ENCODE measurements around the gene PERP.
A peak's percentile ranks its signal among the peaks of the same experiment; 100 is the strongest.
"Not testable (repeated sequence)": the region's sequence is repeated elsewhere in the genome, so short reads cannot be mapped to it uniquely, and the experiment has no call there.

PERP gene

GRCh38 chr6:138104618-138105213 is 2.5 kb downstream of the PERP start:
- DNase-seq, result peak; percentile 6

DNA sequence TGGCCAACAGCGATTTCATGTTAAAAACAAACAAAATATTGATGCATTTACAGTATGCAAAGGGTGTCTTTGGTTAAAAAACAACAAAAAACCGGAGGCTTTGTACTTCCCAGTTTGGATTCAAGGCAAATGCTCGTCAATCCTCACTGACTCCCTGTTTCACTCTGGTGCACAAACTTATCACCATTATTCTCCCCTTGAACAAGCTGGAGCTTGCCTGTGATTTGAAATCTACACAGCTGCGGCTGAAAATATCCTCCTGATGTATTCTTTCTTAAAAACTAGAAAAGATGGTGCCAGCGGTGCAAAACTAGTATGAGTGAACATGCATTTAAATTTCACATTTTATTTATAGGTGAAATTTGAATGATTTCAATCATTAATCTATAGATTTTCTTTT is 3.3 kb downstream of the PERP start:
- peak; percentile 13 for DNase-seq

GRCh38 chr6:138101946-138102731 is 5.1 kb downstream of the PERP start:
- DNase-seq, result no peak

DNA sequence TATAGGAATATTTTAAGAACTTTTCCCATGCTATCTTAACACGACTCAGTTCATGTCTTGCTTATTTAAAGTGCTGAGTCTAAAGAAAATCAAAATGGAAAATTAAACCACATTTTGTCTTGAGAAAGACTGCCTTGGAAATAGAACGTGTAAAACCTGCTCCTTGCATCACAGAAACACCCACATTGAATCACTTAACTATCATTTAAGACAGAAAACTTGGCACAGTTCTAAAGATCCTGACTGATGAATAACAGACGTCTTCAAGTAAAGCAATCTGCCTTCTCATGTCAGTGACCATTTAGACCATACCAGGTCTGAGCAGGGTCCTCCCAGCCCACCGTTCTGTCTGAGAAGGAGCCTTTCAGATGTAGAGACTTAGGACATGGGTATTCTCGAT is 7.4 kb downstream of the PERP start:
- peak; percentile 31 for DNase-seq

DNA sequence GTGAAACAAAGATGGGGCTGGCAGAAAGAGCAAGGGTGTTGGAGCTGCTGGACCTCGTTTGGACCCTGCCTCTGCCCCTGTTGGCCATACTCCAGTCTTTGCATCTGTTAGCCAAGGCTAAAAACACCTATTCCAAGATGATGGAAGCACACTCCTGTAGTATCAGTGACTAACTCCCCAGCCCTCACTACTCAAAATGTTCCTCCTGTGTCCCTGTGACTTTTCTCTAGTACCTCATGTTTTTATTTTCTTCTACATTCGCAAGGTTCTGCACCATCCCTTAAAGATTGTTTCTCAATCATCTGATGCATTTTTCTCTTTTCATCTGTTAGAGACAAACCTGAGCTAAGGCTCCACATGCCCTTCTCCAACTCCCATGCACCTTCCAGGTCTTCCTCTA is 8.9 kb downstream of the PERP start:
- DNase-seq, result no peak

DNA sequence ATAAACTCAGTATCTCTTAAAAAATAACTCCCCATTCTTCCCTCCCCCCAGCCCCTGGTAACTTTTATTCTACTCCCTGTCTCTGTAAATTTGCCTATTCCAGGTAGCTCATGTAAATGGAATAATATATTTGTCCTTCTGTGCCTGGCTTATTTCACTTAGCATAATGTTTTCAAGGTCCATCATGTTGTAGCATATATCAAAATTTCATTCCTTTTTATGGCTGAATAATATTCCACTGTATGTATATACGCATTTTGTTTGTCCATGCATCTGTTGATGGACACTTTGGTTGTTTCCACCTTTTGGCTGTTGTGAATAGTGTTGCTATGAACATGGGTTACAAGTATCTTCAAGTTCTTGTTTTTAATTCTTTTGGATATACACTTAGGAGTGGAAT is 13.0 kb downstream of the PERP start:
- DNase-seq, result no peak

DNA sequence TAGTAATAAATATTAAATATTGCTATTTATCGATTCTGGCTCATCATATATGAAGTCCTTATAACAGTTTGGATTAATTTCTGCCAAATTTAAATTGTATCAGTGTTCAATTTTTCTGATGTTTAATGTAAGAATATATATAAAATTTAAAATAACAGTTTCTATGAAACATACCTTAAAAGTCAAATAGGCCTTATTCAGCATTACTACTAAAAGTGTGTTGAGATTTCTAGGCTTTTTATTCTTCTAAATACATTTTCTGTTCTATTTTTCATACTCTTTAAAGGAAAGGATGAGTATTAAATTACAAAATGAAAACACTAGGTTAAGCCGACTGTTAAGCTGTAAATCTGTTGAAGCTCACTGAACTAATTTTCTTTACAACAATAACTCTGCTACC is 13.6 kb downstream of the PERP start:
- DNase-seq, result no peak

GRCh38 chr6:138092686-138093085 is 14.5 kb downstream of the PERP start:
- no peak for DNase-seq

- DNase-seq, result no peak
Observed at GRCh38 chr6:138089325-138089724, 17.9 kb downstream of the PERP start.

DNA sequence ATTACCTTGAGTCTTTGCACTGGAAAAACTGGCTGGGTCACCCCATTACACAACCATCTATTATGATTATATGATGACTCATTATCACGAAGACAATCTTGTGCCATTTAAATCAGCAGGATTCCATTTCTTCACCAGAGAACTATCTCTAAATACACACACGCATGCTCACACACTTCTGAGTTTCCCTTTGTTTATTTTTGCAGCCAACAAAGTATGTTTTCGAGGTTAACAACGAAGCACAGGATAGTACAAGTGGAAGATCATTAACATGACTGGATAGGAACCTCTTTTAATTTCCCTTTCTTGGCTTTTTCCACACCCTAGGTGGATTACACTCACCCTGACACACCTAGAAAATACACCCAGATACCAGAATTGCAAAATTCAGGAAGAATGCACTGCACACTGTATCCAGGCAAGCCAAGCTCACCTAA is 18.9 kb downstream of the PERP start:
- DNase-seq, result no peak

- no peak for DNase-seq
Observed at GRCh38 chr6:138087593-138088325, 19.5 kb downstream of the PERP start.

DNA sequence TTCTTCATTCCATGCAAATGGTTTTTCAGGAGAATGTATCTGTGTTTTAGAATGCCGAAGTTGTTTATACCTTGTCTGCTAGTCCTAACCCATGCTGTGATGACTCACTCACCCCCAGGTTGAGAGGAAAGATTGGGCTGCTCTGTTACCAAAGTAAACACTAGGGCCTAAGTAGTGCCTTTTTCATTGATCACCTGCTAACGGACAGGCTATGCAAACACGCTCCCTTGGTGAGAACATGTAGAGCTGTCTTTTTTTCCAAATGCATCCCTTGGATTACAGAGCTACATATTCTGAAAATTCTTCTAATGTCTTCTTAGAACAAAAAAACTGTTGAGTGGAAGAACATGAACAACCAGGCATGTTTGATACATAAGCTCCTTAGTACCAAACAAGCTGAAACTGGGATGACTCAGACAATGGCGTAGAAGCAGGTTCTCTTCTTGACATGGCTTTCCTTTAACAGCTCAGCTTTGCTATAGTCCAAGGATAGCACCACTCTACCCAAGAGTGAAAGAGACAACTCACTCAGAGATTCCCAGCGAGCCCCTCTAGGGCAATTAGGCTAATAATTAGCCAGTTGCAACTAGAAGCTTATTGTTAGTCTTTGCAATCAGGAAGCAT is 20.5 kb downstream of the PERP start:
- DNase-seq, result no peak

- no peak for DNase-seq
Observed at GRCh38 chr6:138085839-138086222, 21.4 kb downstream of the PERP start.

DNA sequence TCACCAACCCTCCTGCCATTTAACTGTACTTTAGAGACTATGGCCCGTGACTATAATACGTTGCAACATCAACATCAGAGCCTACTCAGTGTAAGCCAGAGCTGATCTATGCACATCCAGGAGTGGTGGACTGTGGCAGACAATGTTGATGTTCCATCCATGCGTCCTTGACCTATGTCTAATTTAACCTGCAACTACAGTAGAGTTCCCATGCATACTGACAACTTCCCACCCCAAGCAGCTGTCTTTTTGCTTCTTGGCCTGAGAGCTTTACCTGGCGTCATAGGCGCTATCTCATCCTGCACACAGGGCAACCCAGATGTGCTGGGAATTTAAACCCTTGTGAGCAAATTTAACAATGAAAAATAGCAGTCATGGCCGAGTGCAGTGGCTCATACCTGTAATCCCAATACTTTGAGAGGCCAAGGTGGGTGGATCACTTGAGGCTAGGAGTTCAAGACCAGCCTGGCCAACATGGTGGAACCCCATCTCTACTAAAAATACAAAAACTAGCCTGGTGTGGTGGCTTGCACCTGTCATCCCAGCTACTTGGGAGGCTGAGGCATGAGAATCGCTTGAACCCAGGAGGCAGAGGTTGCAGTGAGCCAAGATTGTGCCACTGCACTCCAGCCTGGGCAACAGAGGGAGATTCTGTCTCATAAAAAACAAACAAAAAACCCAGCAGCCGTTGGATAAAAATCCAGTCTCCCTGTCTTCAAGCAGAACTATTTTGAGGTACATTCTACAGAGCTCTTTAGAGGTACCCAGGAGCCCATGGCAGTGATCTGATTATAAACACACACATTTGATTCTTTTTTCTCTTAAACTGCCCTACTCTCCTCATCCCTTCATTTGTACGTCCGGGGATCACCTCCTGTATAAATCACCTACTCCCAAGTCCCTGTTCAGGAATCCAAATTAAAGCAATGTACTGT is 22.0 kb downstream of the PERP start:
- DNase-seq, result no peak

DNA sequence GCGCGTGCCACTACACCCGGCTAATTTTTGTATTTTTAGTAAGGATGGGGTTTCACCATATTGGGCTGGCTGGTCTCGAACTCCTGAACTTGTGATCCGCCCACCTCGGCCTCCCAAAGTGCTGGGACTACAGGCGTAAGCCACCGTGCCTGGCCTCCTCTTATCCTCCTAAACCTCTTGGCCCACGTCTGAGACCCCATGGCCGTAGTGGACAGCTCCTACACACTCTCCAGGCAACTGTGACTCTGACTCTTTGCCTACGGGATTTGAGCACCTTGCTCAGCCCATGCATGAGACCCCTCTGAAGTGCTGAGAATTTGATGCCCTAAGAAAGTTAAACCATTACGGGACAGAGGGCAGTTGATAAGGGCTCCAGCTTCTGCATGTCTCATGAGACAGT is 25.0 kb downstream of the PERP start:
- DNase-seq, result no peak

- DNase-seq, result not testable (repeated sequence)
Observed at GRCh38 chr6:138079556-138079955, 27.7 kb downstream of the PERP start.

GRCh38 chr6:138078491-138078890 is 28.7 kb downstream of the PERP start:
- DNase-seq, result no peak

- DNase-seq, result no peak
Observed at GRCh38 chr6:138073264-138073663, 34.0 kb downstream of the PERP start.

DNA sequence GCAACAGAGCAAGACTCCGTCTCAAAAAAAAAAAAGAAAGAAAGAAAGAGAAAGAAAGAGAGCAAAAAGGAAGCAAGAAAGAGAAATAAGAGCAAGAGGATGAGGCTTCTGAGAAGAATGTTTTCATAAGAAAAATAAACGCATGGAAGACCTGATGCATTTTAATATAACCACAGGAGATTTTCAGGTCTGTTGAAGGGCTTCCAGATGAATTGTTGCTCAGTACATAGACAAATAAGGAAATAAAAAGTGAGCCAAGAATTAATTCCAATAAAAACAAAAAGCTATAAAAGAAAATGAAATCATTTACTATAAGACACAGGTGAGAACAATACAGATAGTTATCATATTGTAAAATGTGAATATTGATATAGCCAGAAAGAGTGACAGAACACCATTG is 43.5 kb downstream of the PERP start:
- no peak for DNase-seq

DNA sequence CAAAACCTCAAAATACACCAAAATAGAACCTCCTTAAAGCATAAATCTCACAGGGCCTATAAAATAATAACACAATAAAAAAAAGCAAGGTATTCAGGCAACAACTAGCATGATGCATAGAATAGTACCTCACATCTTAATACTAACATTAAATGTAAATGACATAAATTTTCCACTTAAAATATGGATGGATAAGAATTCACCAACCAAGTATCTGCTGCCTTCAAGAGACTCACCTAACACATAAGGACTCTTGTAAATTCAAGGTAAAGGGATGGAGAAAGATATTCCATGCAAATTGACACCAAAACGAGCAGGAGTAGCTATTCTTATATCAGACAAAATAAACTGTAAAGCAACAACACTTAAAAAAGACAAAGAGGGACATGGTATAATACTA is 52.2 kb downstream of the PERP start:
- no peak for DNase-seq

- no peak for DNase-seq
Observed at GRCh38 chr6:138052783-138053182, 54.4 kb downstream of the PERP start.

- DNase-seq, result no peak
Observed at GRCh38 chr6:138044972-138045371, 62.2 kb downstream of the PERP start.
